ENCODE results near the gene STRADB. TPM values are rescaled to one million over a fixed set of nuclear protein-coding genes. Genes with fewer than 3 reads are reported as not detected.

STRADB gene
- total RNA-seq, 1 experiment from 2014 or later = 24.3 TPM

- no TSS peak for BruUV-seq (replicated peaks)
- peak overlapping the region; percentile 73 for H3K27ac ChIP-seq (ENCODE audit: low read depth, low read length, poor library complexity, severe bottlenecking)
- H3K36me3 ChIP-seq (ENCODE audit: insufficient read depth, low read length, poor library complexity, severe bottlenecking) = no peaks in the 10 kb centered on the region
- POLR2A ChIA-PET (ENCODE audit: low non-redundant PET) = interaction anchor here (0.6 kb wide), 1 partner anchor 48 kb away, joined by 7 read pairs; no protein-coding TSS in a partner anchor
- no peaks in the 10 kb centered on the region for H3K27me3 ChIP-seq (replicated peaks; ENCODE audit: insufficient read depth, low read depth, low read length, poor library complexity)
- CTCF ChIA-PET = interaction anchor here (0.6 to 1.0 kb wide), 4 partner anchors 47 to 1673 kb away, joined by 3 to 7 read pairs (median 4); no protein-coding TSS in a partner anchor
- intact Hi-C loops (cut with micrococcal nuclease; ENCODE audit: unreplicated experiment) = no loop called here
- DNase-seq (ENCODE audit: low spot score) = peak; percentile 27
- peak overlapping the region; percentile 77 for H3K4me3 ChIP-seq (ENCODE audit: low read depth, low read length, poor library complexity, severe bottlenecking)
- H3K4me1 ChIP-seq (ENCODE audit: insufficient read depth, low read length, poor library complexity, severe bottlenecking) = peaks cover 14% of the 10 kb centered on the region
- TF ChIP-seq EZH2 (IDR thresholded peaks at IDR 0.05; ENCODE audit: borderline replicate concordance, low read depth, low read length, poor library complexity, severe bottlenecking) = no peak
- no peak for TF ChIP-seq CTCF (conservative IDR thresholded peaks at IDR 0.05; ENCODE audit: low read depth, low read length)
- no peaks in the 10 kb centered on the region for H3K9me3 ChIP-seq (ENCODE audit: low read depth, low read length, poor library complexity, severe bottlenecking)
Observed at GRCh38 chr2:201450954-201451291, 617 bp upstream of the STRADB start.

GRCh38 chr2:201452058-201452921, 750 bp downstream of the STRADB start:
- DNase-seq (ENCODE audit: low spot score) = peak; percentile 18
- H3K27ac ChIP-seq (ENCODE audit: low read depth, low read length, poor library complexity, severe bottlenecking) = peak overlapping the region; percentile 73
- H3K4me3 ChIP-seq (ENCODE audit: low read depth, low read length, poor library complexity, severe bottlenecking) = peak overlapping the region; percentile 77
- no peaks in the 10 kb centered on the region for H3K9me3 ChIP-seq (ENCODE audit: low read depth, low read length, poor library complexity, severe bottlenecking)
- POLR2A ChIA-PET (ENCODE audit: low non-redundant PET) = interaction anchor here (0.6 to 0.8 kb wide), 2 partner anchors 12 to 13 kb away, joined by 3 to 5 read pairs; no protein-coding TSS in a partner anchor
- H3K4me1 ChIP-seq (ENCODE audit: insufficient read depth, low read length, poor library complexity, severe bottlenecking) = peaks cover 14% of the 10 kb centered on the region
- intact Hi-C loops (cut with micrococcal nuclease; ENCODE audit: unreplicated experiment) = no loop called here
- TF ChIP-seq EZH2 (IDR thresholded peaks at IDR 0.05; ENCODE audit: borderline replicate concordance, low read depth, low read length, poor library complexity, severe bottlenecking) = no peak
- no peak for TF ChIP-seq CTCF (conservative IDR thresholded peaks at IDR 0.05; ENCODE audit: low read depth, low read length)
- CTCF ChIA-PET = interaction anchor here (1.0 kb wide), 1 partner anchor 48 kb away, joined by 3 read pairs; no protein-coding TSS in a partner anchor
- BruUV-seq (replicated peaks) = TSS peak; percentile 38
- H3K36me3 ChIP-seq (ENCODE audit: insufficient read depth, low read length, poor library complexity, severe bottlenecking) = no peaks in the 10 kb centered on the region
- H3K27me3 ChIP-seq (replicated peaks; ENCODE audit: insufficient read depth, low read depth, low read length, poor library complexity) = no peaks in the 10 kb centered on the region

- Histone ChIP-seq H3K4me3 (ENCODE audit: low read depth, low read length, poor library complexity, severe bottlenecking) (no peak overlapping the region), H3K4me1 (ENCODE audit: insufficient read depth, low read length, poor library complexity, severe bottlenecking) (peaks cover 14% of the 10 kb centered on the region), H3K27ac (ENCODE audit: low read depth, low read length, poor library complexity, severe bottlenecking) (no peak overlapping the region), H3K9me3 (ENCODE audit: low read depth, low read length, poor library complexity, severe bottlenecking) (no peaks in the 10 kb centered on the region), H3K27me3 (replicated peaks; ENCODE audit: insufficient read depth, low read depth, low read length, poor library complexity) (no peaks in the 10 kb centered on the region), H3K36me3 (ENCODE audit: insufficient read depth, low read length, poor library complexity, severe bottlenecking) (no peaks in the 10 kb centered on the region)
- intact Hi-C loops (cut with micrococcal nuclease; ENCODE audit: unreplicated experiment) = no loop called here
- BruUV-seq (replicated peaks) = no TSS peak
- CTCF ChIA-PET = no interaction called here
- DNase-seq (ENCODE audit: low spot score) = no peak
- TF ChIP-seq EZH2 (IDR thresholded peaks at IDR 0.05; ENCODE audit: borderline replicate concordance, low read depth, low read length, poor library complexity, severe bottlenecking) = no peak
- no peak for TF ChIP-seq CTCF (conservative IDR thresholded peaks at IDR 0.05; ENCODE audit: low read depth, low read length)
- POLR2A ChIA-PET (ENCODE audit: low non-redundant PET) = no interaction called here
Observed at GRCh38 chr2:201452922-201453643, 1.5 kb downstream of the STRADB start.
